ENCODE data around the gene GARNL3. TPM values are rescaled to one million over a fixed set of nuclear protein-coding genes. Genes with fewer than 3 reads are reported as not detected.

Gene GARNL3
- total and polyA plus RNA-seq, 2 of the 13 experiments (the other 11 are each of a cell fraction or from before 2014, with no cell fraction given): 3.9 to 11.0 TPM

GRCh38 chr9:127244609-127245601, 19.7 kb upstream of the GARNL3 start (continued):
- TF ChIP-seq GABPB1 (CRISPR knock-in tag; IDR thresholded peaks at IDR 0.05) (peak; percentile 36; the same call in 1 of the 2 replicates), ZNF441 (CRISPR knock-in tag; IDR thresholded peaks at IDR 0.05; ENCODE audit: borderline replicate concordance) (no peak), NFYB (CRISPR knock-in tag; IDR thresholded peaks at IDR 0.05) (peak; percentile 77), ZMYM3 (CRISPR knock-in tag; IDR thresholded peaks at IDR 0.05) (no peak), GABPA (IDR thresholded peaks at IDR 0.05; ENCODE audit: low read depth, low read length) (no peak), GABPA (CRISPR knock-in tag; IDR thresholded peaks at IDR 0.05; ENCODE audit: low read depth) (peak; percentile 28; the same call in 1 of the 2 replicates), REST (IDR thresholded peaks at IDR 0.05; ENCODE audit: borderline replicate concordance in 1 of 2, low read depth in 1 of 2, low read length in 2 of 2) (no peak)
- TF ChIP-seq, protein P1, sequence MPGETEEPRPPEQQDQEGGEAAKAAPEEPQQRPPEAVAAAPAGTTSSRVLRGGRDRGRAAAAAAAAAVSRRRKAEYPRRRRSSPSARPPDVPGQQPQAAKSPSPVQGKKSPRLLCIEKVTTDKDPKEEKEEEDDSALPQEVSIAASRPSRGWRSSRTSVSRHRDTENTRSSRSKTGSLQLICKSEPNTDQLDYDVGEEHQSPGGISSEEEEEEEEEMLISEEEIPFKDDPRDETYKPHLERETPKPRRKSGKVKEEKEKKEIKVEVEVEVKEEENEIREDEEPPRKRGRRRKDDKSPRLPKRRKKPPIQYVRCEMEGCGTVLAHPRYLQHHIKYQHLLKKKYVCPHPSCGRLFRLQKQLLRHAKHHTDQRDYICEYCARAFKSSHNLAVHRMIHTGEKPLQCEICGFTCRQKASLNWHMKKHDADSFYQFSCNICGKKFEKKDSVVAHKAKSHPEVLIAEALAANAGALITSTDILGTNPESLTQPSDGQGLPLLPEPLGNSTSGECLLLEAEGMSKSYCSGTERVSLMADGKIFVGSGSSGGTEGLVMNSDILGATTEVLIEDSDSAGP (CRISPR knock-in tag; IDR thresholded peaks at IDR 0.05; ENCODE audit: borderline replicate concordance): 0 out of 2 replicates have a peak, but pooled peaks have one; percentile 16
